Activated CD4-positive, alpha-beta T cell treated with anti-CD3 and anti-CD28 coated beads, Interleukin-2, amount 50 U/mL, for 24 hours (primary cell): ENCODE measurements around the gene DPEP2.
"Not testable (repeated sequence)": the region's sequence is repeated elsewhere in the genome, so short reads cannot be mapped to it uniquely, and the experiment has no call there.

Experiments used
- DNase-seq, 2 donors: peaks; one replicate each; pipeline ENCODE4 v3.0.0-alpha.2; 2020; ENCODE audit warnings: low read depth in 1 of 2, low spot score in 1 of 2

DPEP2 gene

GRCh38 chr16:68005786-68006286 is 6.6 kb upstream of the DPEP2 start:
- DNase-seq, result no peak

DNA sequence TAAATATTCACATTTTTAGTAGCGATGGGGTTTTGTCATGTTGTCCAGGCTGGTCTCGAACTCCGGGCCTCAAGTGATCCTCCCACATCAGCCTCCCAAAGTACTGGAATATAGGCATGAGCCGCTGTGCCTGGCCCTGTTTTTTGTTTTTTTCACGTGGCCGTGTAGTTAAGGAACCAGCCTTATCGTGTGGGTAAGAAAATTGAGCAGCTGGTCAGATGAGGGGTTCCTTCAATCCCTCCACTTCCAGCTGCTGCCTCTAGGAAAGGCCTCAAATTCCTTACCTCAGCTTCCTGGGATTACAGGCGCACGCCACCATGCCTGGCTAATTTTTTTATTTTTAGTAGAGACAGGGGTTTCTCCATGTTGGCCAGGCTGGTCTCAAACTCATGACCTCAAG is 5.9 kb upstream of the DPEP2 start:
- no peak for DNase-seq

DNA sequence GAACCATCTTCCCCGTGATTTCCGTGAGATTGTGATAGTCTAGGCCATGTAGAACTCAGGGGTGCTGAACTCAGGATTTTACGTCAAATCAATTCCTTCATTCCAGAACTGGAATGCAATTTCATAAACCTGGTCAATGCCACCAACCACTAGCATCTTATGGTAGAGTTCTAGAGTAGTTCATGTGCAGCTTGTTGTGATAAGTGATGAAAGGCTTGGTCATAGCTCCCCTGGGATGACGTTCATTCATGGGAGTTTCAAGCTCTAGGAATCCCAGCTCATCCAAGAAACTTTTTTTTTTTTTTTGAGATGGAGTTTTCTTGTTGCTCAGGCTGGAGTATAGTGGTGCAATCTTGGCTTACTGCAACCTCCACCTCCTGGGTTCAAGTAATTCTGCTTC is 3.7 kb upstream of the DPEP2 start:
- DNase-seq, result no peak

DNA sequence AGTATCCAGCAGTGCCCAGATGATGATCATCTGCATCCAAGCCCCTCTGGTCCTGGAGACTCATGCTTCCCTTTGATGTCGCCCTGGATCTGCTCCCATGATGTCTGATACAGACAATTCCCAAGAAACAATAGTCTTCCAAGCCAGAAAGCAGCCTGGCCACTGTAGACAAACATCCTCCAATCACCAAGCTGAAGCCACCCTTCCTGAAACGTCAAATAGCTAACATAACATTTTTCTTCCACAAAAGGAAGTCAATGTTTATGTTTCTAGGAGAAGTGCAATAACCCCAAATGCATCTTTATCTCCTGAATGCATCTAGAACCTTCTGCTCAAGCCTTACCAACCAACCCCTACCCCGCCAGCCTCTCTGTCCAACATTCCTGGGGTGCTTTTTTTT is 1.2 kb upstream of the DPEP2 start:
- no peak for DNase-seq

DNA sequence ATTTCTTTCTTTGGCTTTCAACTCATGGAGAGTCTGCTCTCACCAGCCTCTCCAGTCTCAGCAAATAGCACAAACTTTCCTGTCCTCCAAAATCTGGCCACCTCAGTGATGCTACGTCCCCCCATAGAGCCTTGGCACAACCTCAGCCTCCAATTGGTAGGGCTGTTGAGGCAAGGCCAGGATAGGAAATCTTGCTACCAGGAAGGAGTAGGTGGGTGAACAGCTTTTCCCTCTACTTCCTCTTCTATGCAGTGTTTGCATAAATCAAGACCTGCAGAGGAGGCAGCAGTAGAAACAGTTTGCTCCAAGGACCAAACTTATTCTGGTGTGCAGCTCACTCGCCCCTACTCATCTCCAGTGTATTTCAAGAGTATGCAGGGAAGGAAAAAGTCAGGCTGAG is 701 bp upstream of the DPEP2 start:
- DNase-seq, result no peak

DNA sequence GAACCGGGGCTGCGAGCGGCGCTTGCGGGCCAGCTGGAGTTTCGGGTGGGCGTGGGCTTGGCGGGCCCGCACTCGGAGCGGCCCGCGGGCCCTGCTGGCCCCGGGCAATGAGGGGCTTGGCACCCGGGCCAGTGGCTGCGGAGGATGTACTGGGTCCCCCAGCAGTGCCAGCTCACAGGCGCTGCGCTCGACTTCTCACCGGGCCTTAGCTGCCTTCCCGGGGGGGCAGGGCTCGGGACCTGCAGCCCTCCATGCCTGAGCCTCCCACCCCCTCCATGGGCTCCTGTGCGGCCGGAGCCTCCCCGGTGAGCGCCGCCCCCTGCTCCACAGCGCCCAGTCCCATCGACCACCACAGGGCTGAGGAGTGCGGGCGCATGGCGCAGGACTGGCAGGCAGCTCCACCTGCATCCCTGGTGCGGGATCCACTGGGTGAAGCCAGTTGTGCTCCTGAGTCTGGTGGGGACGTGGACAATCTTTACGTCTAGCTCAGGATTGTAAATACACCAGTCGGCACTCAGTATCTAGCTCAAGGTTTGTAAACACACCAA is 979 bp downstream of the DPEP2 start:
- not testable (repeated sequence) for DNase-seq

GRCh38 chr16:67996666-67997065 is 2.6 kb downstream of the DPEP2 start:
- DNase-seq, result no peak

GRCh38 chr16:67995423-67995822 is 3.9 kb downstream of the DPEP2 start:
- no peak for DNase-seq

- not testable (repeated sequence) for DNase-seq
Measured at GRCh38 chr16:67994040-67994408, 5.3 kb downstream of the DPEP2 start.

- peak; percentile 68 to 77 for DNase-seq
Measured at GRCh38 chr16:67993207-67994039, 5.9 kb downstream of the DPEP2 start.

GRCh38 chr16:67992661-67993206 is 6.5 kb downstream of the DPEP2 start:
- DNase-seq, result no peak

DNA sequence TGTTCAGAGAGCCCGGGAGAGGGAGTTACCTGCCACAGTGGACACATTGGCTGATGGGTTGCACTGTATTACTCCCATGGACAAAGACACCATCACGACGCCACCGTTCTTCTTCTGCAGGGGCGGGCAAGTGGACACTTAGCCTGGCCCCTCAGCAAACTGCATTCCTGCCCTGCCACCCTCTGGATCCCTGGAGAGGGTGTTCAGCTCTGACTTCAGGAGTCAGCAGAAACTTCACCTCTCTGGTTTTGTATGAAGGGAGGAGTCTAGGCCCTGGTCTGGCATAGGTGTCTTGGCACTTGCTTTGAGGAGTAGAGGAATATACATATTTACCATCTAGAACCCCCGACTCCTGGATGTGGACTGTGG is 9.3 kb downstream of the DPEP2 start:
- DNase-seq, result no peak

GRCh38 chr16:67989322-67990017 is 9.8 kb downstream of the DPEP2 start:
- no peak for DNase-seq

- DNase-seq, result no peak
Measured at GRCh38 chr16:67988675-67989074, 10.6 kb downstream of the DPEP2 start.

- no peak for DNase-seq
Measured at GRCh38 chr16:67987460-67988160, 11.7 kb downstream of the DPEP2 start.

DNA sequence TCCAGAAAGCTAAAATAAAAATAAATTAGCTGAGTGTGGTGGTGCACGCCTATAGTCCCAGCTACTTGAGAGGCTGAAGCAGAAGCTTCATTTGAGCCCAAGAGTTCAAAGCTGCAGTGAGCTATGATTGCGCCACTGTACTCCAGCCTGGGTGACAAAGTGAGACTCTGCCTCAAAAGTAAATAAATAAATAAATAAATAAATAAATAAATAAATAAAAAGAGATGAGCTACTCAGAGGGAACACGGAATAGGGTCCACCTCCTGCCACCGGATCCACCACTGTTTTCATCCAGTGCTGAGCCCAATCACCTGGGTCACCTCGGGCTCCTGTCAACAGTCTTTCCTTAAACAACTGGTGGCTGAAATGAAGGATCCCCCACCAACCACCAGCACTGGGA is 12.3 kb downstream of the DPEP2 start:
- DNase-seq, result no peak

GRCh38 chr16:67982011-67982696 is 17.1 kb downstream of the DPEP2 start:
- DNase-seq, result no peak

DNA sequence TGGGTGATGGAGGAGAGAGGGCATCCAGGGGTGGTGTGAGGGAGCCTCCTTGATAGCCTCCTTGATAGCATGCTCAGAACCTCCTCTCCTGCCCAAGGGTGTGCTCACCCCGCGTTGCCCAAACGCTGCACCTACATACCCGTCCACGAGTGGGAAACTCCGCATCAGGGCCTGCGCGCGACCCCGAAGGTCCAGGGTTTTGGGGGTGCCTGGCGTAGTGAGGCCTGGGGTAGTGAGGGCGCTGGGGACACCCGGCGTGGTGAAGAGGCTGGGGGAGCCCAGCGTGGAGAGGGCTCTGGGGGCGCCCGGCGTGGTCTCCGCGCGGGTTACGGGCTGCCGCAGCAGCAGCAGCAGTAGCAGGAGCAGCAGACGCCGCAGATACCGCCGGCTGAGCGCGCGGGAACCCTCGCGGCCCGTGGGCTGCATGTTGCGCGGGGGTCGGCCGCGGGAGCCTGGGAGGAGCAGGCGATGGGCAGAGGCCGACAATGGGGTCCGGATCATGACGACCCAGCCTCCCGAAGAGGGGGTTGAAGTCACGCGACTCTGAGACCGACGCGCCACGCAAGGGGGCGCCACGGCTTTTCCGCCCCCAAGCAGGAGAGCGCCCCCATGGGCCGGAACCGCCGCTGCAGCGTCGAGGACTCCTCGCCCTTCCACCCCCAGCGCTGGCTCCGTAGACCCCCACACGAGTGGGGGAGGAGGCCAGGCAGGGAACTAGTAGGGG is 19.2 kb downstream of the DPEP2 start, which contains the start of gene DPEP3:
Gene DPEP3 (minus strand): TSS at position 545 of the 724 bp plus-strand sequence. CDS start 119 bp downstream, at position 426.
- no peak for DNase-seq

- no peak for DNase-seq
Measured at GRCh38 chr16:67977469-67978227, 21.6 kb downstream of the DPEP2 start.
